Fibroblast of upper back skin (primary cell): ENCODE measurements around the gene TULP4.
A peak's percentile ranks its signal among the peaks of the same experiment; 100 is the strongest.
"Not testable (repeated sequence)": the region's sequence is repeated elsewhere in the genome, so short reads cannot be mapped to it uniquely, and the experiment has no call there.

Experiments
- DNase-seq: peaks from one replicate; pipeline ENCODE4 v3.0.0-alpha.2; 2013

The TULP4 gene

DNA sequence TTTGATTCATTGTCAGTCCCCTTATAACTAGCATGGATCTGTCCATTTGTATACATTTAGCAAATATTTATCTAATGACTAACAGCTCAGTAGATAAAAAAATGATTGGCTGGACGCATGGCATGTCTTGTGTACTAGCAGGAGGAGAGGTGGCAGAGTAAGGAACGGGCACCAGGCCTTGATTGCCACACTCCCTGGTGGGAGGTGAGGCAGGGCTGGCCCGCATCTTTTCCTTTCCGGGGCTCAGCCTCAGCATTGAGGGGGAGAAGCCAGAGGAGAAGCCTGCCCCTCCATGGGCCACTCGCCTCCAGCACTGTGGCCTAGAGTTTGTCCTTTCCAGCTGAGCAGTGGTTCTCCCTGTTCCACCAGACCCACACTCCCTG is 162.7 kb downstream of the TULP4 start:
- DNase-seq: peak; percentile 49

DNA sequence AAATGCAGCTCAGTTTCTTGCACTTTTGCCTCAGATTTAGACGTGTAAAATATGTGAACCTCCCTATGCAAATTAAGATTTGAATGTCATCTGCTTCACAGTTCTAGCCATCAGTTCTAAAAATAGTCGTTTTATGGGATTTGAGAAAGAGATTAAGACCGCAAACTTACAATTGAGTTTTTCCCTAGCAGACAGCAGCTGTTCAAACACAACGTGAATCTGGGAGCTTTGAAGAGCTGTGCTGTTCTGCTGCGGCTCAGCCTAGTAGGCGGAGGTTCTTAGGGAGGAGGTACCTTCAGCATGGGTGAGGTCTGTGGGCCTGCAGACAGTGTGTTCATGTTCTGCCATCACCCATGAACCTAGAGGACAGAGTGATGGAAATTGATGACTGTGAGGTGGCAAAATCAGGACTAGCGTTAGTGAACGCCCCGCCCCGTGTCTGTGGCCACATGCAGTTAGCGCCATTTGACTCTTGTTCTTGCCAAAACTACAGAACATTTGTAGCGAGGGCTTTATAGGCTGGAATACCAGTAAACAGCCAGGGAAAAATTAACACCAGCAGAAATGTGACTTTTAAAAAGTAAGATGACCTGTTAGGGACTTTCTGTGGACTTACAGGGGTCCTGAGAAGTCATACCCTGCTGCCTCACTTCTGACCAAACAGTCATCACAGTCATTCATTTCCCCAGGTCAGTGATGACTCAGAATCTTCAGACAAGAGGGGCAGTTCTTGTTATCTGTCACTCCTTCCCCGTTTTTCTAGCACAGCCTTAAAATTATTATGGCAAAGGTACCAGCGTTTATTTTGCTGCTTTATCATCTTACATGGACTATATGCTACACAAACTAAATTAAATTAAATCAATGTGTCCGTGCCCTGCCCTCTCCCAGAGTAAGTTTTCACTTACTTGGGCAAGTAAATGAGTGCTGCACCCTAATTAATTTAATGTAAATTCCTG is 163.4 kb downstream of the TULP4 start:
- DNase-seq: peak; percentile 82

- DNase-seq: no peak
Measured at GRCh38 chr6:158476389-158476788, 164.1 kb downstream of the TULP4 start.

DNA sequence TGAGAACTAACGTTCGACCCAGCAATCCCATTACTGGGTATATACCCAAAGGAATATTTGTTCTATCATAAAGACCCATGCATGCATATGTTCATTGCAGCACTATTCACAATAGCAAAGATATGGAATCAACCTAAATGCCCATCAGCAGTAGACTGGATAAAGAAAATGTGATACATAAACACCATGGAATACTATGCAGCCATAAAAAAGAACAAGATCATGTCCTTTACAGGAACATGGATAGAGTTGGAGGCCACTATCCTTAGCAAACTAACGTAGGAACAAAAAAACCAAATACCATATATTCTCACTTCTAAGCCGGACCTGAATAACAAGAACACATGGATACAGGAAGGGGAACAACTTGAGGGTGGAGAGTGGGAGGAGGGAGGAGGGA is 165.5 kb downstream of the TULP4 start:
- DNase-seq: not testable (repeated sequence)

- DNase-seq: no peak
Measured at GRCh38 chr6:158480989-158481388, 168.7 kb downstream of the TULP4 start.

DNA sequence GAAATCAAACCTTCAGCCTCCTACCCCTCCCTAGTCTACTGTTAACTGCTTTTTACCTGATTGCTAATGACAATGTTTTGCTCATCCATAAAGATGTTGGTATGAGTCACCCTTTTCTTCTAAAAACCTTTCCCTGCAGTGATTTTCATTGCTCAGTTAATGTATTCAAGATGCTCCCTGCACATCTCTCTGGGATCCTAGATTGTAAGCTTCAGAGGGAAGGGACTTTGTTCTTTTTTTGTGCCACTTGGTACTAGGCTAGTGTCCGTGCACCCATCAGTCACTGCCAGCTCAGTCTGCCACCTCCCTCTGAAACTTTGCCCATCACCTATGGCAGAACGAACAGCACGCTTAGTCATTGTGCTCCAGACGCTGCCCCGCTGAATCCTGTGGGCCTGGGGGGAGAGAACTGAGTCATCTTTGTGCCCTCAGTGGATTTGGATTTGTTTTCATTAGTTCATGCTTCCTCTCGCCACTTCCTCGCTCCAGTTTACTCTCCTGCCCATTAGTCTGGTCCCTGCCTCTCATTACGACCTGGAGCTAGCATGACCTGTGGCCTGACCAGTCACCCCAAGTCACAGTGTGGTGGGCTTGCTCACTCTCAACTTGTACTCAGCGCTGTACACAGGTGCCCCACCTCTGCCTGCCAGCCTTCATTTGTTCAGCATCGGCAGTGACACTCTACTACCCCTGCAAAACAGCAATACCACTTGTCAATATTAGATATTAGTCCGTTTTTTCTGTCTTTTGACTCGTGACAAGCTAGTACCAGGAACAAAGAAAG is 169.6 kb downstream of the TULP4 start:
- peak; percentile 73 for DNase-seq

GRCh38 chr6:158485431-158485830 is 173.2 kb downstream of the TULP4 start:
- no peak for DNase-seq

DNA sequence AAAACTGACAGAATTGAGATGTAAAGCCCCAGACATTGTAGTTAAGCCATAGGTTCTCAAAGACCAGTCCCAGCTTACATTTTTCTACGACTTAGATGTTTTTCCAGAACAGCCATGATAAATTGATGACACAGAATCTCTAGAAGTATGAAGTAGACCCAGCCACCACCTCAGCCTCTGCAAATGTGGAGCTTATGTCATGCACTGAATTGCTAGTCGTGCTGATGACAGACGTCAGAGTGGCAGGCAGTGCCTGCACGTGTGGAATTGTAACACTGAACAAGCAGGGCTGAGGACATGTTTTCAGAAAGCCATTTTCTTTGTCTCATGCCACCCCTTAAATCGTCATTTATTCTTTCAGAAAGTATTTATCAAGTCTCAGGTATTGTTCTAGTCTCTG is 175.2 kb downstream of the TULP4 start:
- peak; percentile 54 for DNase-seq

DNA sequence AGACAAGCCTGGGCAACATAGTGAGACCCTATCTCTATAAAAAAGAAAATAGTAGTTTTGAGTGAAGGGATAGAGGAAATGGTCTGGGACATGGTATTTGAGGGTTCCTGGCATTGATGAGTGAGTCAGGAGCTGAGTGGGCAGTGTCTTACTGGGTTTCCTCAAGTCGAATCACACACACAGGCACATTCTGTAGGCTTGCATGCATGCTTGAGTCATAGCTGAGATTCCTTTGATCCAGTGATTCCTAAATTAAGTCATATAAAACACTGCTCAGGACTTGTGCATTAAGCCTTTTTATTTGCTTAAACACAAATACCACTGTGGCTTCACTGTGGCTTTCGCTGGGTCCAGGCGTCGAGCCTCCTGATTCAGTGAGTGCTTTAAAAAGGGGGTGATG is 175.8 kb downstream of the TULP4 start:
- DNase-seq: peak; percentile 97

- DNase-seq: no peak
Measured at GRCh38 chr6:158489441-158489840, 177.2 kb downstream of the TULP4 start.

DNA sequence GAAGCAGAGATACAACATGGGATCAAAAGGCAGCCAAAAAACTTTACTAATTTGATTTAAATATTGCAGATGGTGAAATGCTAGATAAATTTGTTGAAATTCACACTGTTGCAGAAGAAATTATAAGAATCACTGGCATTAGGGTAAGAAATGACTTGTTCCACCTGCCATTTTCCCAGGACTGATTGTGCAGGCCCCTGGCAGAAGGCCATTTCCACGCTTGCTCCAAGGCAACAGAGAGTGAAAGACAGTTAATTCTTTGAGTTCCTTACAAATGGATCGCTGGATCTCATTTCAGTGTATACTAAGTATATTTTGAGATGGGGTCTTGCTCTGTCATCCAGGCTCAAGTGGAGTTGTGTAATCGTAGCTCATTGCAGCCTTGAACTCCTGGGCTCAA is 180.6 kb downstream of the TULP4 start:
- DNase-seq: no peak

GRCh38 chr6:158496700-158497099 is 184.4 kb downstream of the TULP4 start:
- no peak for DNase-seq

DNA sequence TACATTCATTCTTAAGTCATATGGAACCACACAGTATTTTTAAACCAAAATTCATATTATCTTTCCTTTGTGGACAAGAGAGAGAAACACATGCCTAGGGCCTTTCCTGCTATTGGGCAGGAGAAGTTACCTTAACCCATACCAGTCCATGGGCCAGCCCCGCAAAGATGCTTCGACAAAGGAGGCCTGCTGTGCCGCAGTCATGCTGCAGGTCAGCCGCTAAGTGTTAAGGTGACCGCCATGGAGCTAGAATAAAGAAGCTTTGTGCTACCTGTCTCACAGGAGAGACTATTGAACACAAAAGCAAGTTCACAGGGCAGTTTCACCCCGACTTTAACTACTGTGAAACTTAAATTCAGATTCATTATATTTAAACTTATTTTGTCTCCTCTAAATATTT is 185.4 kb downstream of the TULP4 start:
- DNase-seq: no peak

- DNase-seq: no peak
Measured at GRCh38 chr6:158498362-158498761, 186.1 kb downstream of the TULP4 start.

DNA sequence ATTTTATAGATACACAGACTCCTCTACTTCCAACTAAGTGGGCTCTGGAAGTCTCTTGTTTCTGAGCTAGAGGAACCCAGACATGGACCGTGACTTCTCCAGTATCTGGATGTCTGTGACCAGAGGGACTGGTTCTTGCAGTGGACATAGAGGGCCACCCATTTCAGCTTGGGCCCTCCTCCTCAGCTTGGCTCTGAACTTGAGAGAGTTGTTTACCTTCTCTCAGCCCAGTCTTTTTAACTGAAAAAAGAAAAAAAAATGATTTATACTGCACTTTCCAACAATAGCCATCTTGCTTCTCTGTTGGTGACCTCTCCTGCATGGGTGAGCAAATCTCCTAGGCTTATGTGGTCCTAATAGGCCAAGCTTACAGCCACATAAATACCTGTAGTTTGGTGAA is 187.3 kb downstream of the TULP4 start:
- no peak for DNase-seq

- peak; percentile 52 for DNase-seq
Measured at GRCh38 chr6:158500016-158500735, 187.9 kb downstream of the TULP4 start.

DNA sequence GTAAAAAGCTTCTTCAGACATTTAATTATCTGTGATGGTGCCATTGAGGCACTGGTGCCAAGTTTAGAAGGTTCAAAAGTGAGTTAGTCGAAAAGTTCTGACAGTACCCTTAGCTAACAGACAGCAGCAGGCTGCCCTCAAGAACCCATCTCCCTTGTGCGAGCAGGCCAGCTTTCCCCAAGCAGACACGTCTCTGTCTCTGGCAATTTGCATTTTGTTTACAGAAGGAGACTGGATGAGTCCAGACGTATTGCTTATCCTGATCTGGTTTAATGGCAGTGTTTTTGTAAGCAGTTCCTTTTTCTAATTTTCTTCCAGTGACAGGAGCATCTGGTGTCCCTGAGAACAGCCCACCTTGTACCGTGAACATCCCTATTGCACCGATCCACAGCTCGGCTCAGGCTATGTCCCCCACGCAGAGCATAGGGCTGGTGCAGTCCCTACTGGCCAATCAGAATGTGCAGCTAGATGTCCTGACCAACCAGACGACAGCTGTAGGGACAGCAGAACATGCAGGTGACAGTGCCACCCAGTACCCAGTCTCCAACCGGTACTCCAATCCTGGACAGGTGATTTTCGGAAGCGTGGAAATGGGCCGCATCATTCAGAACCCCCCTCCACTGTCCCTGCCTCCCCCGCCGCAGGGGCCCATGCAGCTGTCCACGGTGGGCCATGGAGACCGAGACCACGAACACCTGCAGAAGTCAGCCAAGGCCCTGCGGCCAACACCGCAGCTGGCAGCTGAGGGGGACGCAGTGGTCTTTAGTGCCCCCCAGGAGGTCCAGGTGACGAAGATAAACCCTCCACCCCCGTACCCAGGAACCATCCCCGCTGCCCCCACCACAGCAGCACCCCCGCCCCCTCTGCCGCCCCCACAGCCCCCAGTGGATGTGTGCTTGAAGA is 189.3 kb downstream of the TULP4 start:
- DNase-seq: no peak

- no peak for DNase-seq
Measured at GRCh38 chr6:158502263-158502950, 190.1 kb downstream of the TULP4 start.

GRCh38 chr6:158503222-158503621 is 191.0 kb downstream of the TULP4 start:
- DNase-seq: no peak

DNA sequence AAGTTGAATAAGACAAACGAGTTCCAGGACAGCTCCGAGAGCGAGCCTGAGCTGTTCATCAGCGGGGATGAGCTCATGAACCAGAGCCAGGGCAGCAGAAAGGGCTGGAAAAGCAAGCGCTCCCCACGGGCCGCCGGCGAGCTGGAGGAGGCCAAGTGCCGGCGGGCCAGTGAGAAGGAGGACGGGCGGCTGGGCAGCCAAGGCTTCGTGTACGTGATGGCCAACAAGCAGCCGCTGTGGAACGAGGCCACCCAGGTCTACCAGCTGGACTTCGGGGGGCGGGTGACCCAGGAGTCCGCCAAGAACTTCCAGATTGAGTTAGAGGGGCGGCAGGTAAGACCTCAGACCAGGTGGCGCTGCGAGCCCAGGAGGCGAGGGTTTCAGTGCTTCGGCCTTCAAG is 191.6 kb downstream of the TULP4 start:
- DNase-seq: no peak

DNA sequence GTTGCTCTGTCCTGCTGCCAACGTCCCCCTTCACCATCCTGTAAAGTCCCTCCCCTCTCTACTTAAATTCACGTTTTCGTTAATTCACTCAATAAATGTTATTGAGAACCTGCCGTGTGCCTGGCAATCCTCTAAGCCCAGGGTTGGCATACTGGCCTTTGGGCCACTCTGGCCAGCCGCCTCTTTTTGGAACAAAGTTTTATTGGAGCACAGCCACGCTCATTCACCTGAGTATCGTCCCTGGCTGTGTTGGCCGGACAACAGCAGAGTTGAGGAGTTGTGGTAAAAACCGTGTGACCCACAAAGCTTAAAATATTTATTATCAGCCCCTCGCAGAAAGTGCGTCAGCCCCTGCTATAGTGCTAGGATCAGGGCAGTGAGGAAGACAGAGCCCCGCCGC is 192.9 kb downstream of the TULP4 start:
- DNase-seq: no peak

DNA sequence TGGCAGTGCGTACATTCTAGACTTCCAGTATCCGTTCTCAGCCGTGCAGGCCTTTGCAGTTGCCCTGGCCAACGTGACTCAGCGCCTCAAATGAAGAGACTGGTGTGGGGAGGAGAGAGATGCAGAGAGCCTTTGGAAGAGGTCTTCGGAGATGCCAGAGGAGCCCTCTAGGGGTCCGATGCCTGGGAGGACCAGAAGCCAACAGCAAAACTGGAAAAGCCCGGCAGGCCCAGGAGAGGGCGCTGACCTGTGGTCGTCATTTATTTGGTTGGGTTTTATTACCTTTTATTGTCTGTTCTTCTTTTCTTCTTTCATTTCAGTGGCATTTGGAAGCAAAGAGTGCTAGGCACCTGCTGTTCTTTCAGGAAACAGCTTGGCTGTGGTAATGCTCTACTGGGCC is 194.3 kb downstream of the TULP4 start:
- peak; percentile 8 for DNase-seq
